ENCODE results near the gene PMP22.

The PMP22 gene

DNA sequence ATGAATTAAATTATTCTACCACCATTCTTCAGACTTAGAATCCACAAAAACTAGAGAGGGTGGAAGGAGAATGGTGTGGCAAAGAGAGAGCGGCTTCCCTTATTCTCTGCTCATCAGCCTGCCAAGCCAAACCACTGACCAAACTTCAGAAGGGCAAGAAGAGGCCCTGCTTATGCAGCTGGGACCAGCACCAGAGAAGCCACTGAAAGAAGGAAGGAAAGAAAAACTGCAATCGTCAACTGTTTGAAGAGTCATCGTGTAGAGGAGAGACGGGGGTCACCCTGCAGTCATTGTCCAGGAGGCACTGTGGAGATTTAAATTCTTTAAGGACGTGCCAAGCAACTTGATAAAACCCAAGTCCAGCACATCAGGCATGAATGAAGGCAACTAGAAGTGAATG is 15.6 kb downstream of the PMP22 start:
- Histone ChIP-seq H3K27me3 (ENCODE audit: low read depth, low read length) (no peaks in the 10 kb centered on the region), H3K36me3 (replicated peaks; ENCODE audit: low read depth, low read length) (no peaks in the 10 kb centered on the region), H3K4me3 (ENCODE audit: low read length) (no peak overlapping the region), H3K4me2 (ENCODE audit: low read length) (no peak overlapping the region), H3K9me3 (ENCODE audit: insufficient read depth, low read length) (no peaks in the 10 kb centered on the region), H4K20me1 (ENCODE audit: insufficient read depth, low read length) (no peaks in the 10 kb centered on the region), H3K9ac (ENCODE audit: low read length) (no peak overlapping the region), H2AFZ (ENCODE audit: low read depth, low read length) (no peak overlapping the region), H3K27ac (ENCODE audit: low read length) (no peak overlapping the region), H3K79me2 (ENCODE audit: low read length) (no peaks in the 10 kb centered on the region), H3K4me1 (ENCODE audit: low read length) (no peaks in the 10 kb centered on the region)
- TF ChIP-seq EZH2phosphoT487 (IDR thresholded peaks at IDR 0.05; ENCODE audit: low read depth), result no peak
- TF ChIP-seq CTCF (IDR thresholded peaks at IDR 0.05; ENCODE audit: low read depth, low read length), result no peak

DNA sequence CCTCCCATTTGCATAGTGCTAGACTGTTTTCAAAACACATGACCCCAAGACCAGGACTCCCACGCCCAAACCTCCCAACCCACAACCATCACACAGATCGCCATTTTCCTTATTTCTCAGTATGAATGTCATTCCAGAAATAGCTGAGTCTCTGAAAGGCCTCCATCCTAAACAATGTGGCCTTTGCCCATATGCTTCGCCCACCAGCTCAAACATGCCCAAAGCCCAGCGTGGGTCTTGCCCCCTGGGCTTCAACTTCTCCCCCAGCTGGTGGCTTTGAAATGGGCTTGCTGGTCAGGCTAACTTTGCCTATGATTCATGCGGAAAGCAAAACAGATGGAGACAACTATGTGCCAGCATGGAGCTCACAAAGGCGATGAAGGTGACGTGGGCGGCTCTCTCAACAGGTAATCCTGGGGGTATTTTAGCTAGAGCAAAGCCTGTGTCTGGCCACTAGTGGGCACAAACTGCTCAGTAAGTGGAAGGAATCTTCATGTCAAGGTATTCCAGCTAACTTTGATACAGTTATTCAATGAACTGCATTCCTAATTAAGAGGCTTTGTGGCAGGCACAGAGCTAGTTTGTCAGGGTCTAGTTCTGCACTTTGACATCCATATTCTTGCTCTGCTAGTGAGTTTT is 17.1 kb downstream of the PMP22 start:
- no peak overlapping the region for H3K4me2 ChIP-seq (ENCODE audit: low read length)
- no peaks in the 10 kb centered on the region for H3K27me3 ChIP-seq (ENCODE audit: low read depth, low read length)
- no peaks in the 10 kb centered on the region for H3K9me3 ChIP-seq (ENCODE audit: insufficient read depth, low read length)
- no peak overlapping the region for H3K9ac ChIP-seq (ENCODE audit: low read length)
- H4K20me1 ChIP-seq (ENCODE audit: insufficient read depth, low read length), result no peaks in the 10 kb centered on the region
- no peaks in the 10 kb centered on the region for H3K36me3 ChIP-seq (replicated peaks; ENCODE audit: low read depth, low read length)
- no peak overlapping the region for H3K27ac ChIP-seq (ENCODE audit: low read length)
- peak; percentile 35 for TF ChIP-seq CTCF (IDR thresholded peaks at IDR 0.05; ENCODE audit: low read depth, low read length)
- TF ChIP-seq EZH2phosphoT487 (IDR thresholded peaks at IDR 0.05; ENCODE audit: low read depth), result no peak
- H2AFZ ChIP-seq (ENCODE audit: low read depth, low read length), result no peak overlapping the region
- no peaks in the 10 kb centered on the region for H3K4me1 ChIP-seq (ENCODE audit: low read length)
- H3K79me2 ChIP-seq (ENCODE audit: low read length), result no peaks in the 10 kb centered on the region
- H3K4me3 ChIP-seq (ENCODE audit: low read length), result no peak overlapping the region

DNA sequence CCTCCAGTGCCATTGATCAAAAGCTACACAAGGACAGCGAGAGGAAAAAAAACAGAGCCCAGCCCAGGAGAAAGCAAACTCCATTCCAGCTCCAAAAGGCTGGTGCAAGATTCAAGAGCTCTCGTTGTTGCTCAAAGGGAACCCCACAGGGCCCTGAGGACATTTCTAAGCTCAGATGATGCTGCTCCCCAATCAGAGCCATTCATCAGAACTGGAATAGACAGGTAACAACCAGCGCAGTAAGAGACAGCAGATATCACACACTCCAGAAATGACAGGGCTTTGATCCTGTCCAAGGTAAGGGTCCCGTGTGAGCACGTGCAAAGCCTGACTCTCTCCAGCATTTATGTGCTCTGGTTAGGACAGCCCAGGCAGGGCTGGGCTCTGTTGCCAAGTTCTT is 20.1 kb downstream of the PMP22 start:
- Histone ChIP-seq H3K27ac (ENCODE audit: low read length) (no peak overlapping the region), H3K9me3 (ENCODE audit: insufficient read depth, low read length) (no peaks in the 10 kb centered on the region), H3K4me3 (ENCODE audit: low read length) (no peak overlapping the region), H3K4me1 (ENCODE audit: low read length) (no peaks in the 10 kb centered on the region), H3K79me2 (ENCODE audit: low read length) (no peaks in the 10 kb centered on the region), H2AFZ (ENCODE audit: low read depth, low read length) (no peak overlapping the region), H3K27me3 (ENCODE audit: low read depth, low read length) (no peaks in the 10 kb centered on the region), H3K9ac (ENCODE audit: low read length) (no peak overlapping the region), H4K20me1 (ENCODE audit: insufficient read depth, low read length) (no peaks in the 10 kb centered on the region), H3K4me2 (ENCODE audit: low read length) (no peak overlapping the region), H3K36me3 (replicated peaks; ENCODE audit: low read depth, low read length) (no peaks in the 10 kb centered on the region)
- TF ChIP-seq CTCF (IDR thresholded peaks at IDR 0.05; ENCODE audit: low read depth, low read length), result no peak
- TF ChIP-seq EZH2phosphoT487 (IDR thresholded peaks at IDR 0.05; ENCODE audit: low read depth), result no peak

DNA sequence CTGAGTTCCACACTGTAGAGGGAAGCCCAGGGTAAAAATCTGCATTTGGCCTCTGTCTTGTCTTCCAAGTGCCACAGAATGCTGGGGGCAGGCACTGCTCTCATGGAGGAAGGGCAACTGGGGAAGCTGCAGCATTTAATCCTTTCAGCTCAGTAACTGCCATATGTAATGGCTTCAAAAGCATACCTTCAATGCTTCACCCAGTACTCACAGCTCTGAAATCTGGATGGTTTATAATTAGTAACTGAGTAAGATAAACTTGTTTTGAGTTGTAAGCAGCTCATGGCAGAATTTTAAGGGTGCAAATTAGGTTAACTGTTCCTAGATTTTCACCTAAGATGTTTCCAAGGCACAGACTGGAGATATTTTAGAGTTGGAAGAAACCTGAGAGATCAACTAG is 24.5 kb downstream of the PMP22 start:
- Histone ChIP-seq H3K9me3 (ENCODE audit: insufficient read depth, low read length) (no peaks in the 10 kb centered on the region), H3K9ac (ENCODE audit: low read length) (no peak overlapping the region), H4K20me1 (ENCODE audit: insufficient read depth, low read length) (no peaks in the 10 kb centered on the region), H3K4me1 (ENCODE audit: low read length) (peaks cover 6% of the 10 kb centered on the region; the same call in 1 of the 2 replicates), H3K4me2 (ENCODE audit: low read length) (no peak overlapping the region), H3K27ac (ENCODE audit: low read length) (no peak overlapping the region), H2AFZ (ENCODE audit: low read depth, low read length) (no peak overlapping the region), H3K36me3 (replicated peaks; ENCODE audit: low read depth, low read length) (no peaks in the 10 kb centered on the region), H3K27me3 (ENCODE audit: low read depth, low read length) (no peaks in the 10 kb centered on the region), H3K4me3 (ENCODE audit: low read length) (no peak overlapping the region), H3K79me2 (ENCODE audit: low read length) (no peaks in the 10 kb centered on the region)
- no peak for TF ChIP-seq CTCF (IDR thresholded peaks at IDR 0.05; ENCODE audit: low read depth, low read length)
- no peak for TF ChIP-seq EZH2phosphoT487 (IDR thresholded peaks at IDR 0.05; ENCODE audit: low read depth)
